GM10847 (cell line): ENCODE data around the gene CCL16.

ENCODE experiments used
- POLR2A ChIP-seq: IDR thresholded peaks from 2 replicates; pipeline ENCODE4 v1.6.1; 2011; ENCODE audit not compliant: insufficient read length; ENCODE audit errors: extremely low read depth

Gene CCL16

GRCh38 chr17:35998756-35999155, 17.5 kb upstream of the CCL16 start:
- no peak for TF ChIP-seq POLR2A

GRCh38 chr17:35998018-35998545, 16.8 kb upstream of the CCL16 start:
- no peak for TF ChIP-seq POLR2A

DNA sequence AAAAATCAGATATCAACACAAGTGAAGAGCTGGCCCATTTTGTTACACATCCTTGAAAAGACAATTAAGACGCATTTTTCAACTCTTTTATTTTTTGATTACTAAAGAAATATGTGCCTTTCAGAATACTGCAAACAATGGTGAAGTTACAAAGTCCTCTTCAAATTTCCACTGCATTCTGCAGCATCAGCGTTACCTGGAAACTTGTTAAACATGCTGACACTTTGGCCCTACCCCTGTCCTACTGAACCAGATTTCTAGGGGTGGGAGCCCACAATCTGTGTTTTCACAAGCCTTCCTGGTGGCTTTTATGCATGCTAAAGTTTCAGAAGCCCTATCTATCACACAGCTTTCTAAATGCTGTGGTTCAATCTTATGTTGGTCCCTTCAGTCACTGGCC, 9.8 kb upstream of the CCL16 start:
- TF ChIP-seq POLR2A = no peak

GRCh38 chr17:35988164-35988563, 6.9 kb upstream of the CCL16 start:
- TF ChIP-seq POLR2A = no peak

GRCh38 chr17:35986643-35987042, 5.3 kb upstream of the CCL16 start, which contains the start of gene CCL14:
Gene CCL14 (minus strand): TSS chr17:35986729. CDS start chr17:35986649, 80 bp downstream.
- no peak for TF ChIP-seq POLR2A

DNA sequence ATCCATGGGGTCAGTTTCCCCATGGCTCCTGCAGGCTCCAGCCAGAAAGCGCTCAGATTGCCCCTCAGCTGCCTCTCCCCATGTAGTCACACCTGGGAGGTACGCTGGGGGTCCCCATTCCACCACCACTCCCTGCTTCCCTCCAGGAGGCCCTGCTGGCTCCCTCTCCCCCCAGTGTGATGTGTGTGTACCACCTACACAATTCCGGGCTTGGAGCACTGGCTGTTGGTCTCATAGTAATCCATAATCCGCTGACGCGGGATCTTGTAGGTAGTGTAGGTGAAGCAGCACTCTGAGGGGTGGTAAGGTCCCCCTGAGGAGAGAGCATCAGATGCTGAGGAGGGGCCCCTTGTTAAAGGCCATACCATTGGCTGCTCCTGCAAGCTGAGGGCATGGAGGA, 2.8 kb upstream of the CCL16 start:
- no peak for TF ChIP-seq POLR2A

DNA sequence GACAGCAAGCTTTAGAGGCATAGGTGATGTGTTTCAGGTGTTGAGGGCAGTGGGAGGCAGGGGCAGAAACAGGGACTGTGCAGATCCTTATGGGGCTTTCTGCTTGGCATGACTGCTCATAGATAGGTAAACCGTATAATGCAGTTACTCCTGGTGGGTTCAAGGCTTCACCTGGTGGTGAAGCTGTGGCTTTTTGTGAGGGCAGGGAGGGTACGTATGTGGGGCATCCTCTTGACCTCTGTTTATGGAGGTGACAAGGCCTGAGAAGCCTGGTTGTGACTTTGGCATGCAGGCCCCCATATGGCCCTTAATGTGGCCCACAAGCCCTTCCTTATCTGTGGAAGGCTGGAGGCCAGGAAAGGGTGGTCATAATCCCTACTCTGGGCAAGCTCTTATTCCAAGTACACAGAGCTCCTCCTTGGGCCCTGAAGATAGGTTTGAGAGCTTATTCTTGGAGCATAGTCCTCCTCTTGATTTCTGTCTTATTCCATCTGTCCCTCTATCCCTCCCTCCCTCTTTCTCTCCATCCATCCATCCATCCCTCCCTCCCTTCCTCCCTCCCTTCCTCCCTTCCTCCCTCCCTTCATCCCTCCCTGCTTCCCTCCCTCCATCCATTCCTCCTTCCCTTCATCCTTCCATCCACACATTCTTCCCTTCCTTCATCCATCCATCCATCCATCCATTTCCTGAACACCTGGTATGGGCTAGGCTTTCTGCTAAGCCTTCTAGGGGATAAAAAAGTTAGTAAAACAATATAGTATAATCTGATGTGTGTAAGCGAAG, 1.3 kb upstream of the CCL16 start:
- no peak for TF ChIP-seq POLR2A

DNA sequence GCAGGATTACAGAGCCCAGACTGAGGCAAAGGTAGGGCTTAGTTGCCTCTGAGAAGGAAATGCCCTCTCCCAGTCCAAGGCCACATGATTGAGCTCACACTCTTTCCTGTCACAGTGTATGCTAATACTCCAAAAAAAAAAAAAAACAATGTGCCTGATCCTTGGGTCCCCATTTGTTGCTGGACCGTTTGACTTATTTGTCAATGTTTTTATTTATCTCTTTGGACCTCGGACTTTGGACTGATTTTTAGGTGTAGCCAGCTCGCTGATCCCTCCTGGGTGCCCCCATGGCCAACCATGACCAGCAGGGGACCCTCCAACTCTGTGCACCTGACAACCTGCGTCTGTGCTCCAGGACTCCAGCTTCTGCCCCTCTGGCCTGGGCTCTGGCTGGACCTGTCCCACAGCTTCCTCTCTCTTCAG, 622 bp upstream of the CCL16 start:
- TF ChIP-seq POLR2A = no peak

DNA sequence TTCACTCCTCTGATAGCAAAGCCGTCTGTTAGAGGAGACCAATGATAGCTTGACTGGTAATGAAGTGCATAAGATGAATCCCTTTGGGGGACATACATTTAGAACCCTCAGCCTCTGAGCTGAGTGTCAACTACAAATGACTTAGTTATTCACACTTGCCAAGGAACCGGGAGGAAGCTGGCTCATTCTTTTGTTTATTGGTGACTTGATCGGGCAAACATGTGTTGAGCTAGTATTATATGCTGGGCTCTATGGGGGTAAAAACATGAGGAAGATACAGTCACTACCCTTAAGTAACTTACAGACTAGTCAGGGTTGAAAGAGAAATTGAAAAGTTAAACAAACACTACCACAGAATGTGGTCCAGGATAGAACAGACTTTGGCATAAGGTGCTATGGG, 3.0 kb downstream of the CCL16 start:
- TF ChIP-seq POLR2A = no peak

DNA sequence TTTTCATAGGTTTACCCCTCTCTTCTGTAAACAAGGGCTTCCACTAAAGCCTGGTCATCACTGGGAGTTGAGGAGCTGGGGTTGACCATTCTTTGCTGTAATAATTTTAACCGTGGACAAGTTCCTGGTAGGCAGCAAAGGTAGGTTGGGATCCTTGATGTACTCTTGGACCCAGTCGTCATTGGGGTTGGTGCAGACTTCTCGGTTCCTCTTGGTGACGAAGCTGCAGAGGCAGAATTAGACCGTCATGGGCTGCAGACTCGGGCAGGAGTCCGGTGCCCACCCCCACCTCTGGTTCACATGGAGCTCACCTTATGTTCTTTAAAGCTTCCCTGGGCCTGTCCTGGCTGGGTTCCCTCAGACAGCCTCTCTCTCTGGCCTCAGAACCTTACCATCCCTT, 3.8 kb downstream of the CCL16 start:
- no peak for TF ChIP-seq POLR2A

- no peak for TF ChIP-seq POLR2A
Observed at GRCh38 chr17:35973333-35974260, 7.7 kb downstream of the CCL16 start.

- no peak for TF ChIP-seq POLR2A
Observed at GRCh38 chr17:35972945-35973332, 8.4 kb downstream of the CCL16 start.

DNA sequence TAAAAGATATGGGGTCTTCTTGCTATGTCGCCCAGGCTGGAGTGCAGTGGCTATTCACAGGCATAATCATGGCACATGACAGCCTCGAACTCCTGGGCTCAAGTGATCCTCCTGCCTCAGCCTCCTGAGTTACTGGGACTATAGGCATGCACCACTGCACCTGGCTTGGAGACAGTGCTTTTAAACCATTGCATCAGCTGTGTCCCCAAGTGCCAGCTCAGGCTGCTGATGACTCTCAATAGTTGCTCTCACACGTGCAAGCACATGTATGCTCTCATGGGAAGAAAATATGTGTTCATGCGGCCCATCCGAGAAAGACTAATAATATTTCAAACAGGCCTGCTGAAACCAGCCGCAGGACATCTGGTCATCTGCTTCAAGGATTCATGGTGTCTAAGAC, 8.8 kb downstream of the CCL16 start:
- no peak for TF ChIP-seq POLR2A

GRCh38 chr17:35972066-35972465, 9.2 kb downstream of the CCL16 start:
- TF ChIP-seq POLR2A = no peak

DNA sequence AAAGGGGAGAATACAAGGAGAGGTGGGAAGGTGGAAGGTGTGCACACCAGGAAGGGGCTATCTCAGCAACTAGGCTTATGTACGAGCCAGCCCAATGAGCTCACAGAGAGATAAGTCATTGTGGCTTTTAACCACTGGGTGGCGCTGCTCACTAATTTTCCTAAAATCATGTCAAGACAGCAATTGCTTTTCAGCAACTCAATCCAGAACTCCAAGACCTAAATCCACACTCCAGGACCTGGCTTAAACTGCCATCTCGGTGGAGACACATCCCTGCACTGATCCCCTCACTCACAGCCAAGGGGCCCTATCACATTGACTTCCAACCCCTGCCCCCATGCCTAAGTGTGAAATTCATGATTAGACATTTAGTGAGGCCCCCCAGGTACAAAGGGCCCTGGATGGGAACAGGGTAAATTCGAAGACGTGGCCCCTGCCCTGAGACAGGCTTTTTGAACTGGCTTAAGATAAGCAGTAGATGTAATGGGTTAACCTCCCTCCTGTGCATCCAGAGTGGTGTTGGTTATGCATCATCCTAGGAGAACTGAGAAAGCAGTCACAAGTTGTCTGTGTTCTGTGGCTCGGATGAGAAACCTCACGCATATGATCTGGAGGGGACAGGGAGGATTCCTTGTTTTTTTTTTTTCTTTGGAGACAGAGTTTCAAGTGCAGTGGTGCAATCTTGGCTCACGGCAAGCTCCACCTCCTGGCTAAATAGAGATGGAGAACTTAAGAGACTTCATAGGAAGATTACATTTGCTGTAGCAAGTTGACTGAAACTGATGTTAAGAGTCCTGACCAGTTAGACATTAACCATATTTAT, 11.5 kb downstream of the CCL16 start:
- TF ChIP-seq POLR2A = no peak
